ENCODE measurements around the gene DOCK1. TPM values are rescaled to one million over a fixed set of nuclear protein-coding genes. Genes with fewer than 3 reads are reported as not detected.

DOCK1 gene
- total and polyA plus RNA-seq, 2 donors from 2014 or later, result 15.8 to 81.7 TPM

- Histone ChIP-seq H3K4me1 (ENCODE audit: control insufficient read depth in 2 of 3, insufficient read depth in 2 of 3, low read depth in 1 of 3, low read length in 3 of 3) (no peaks in the 10 kb centered on the region), H3K36me3 (ENCODE audit: control insufficient read depth in 2 of 3, insufficient read depth in 3 of 3, low read length in 3 of 3) (peaks cover 0 to 9% (median 7%) of the 10 kb centered on the region in 3 donors), H3K4me3 (ENCODE audit: low read length in 3 of 3) (no peak overlapping the region), H3K27ac (ENCODE audit: low read depth in 2 of 2, low read length in 2 of 2) (no peak overlapping the region), H3K9ac (ENCODE audit: low read length in 3 of 3) (no peak overlapping the region), H3K27me3 (ENCODE audit: control insufficient read depth, insufficient read depth, low read length) (no peaks in the 10 kb centered on the region), H3K9me3 (ENCODE audit: control insufficient read depth in 2 of 3, insufficient read depth in 1 of 3, low read length in 3 of 3) (no peaks in the 10 kb centered on the region)
- intact Hi-C loops (cut with DNase I), result no loop called here
- no peak for TF ChIP-seq CTCF (IDR thresholded peaks at IDR 0.05; ENCODE audit: borderline replicate concordance, extremely low read depth, insufficient read depth)
- DNase-seq (no peak), FAIRE-seq (no peak)
Observed at GRCh38 chr10:127374074-127374680, 468.9 kb downstream of the DOCK1 start.

GRCh38 chr10:127374901-127375300, 469.7 kb downstream of the DOCK1 start:
- Histone ChIP-seq H3K4me1 (ENCODE audit: control insufficient read depth in 2 of 3, insufficient read depth in 2 of 3, low read depth in 1 of 3, low read length in 3 of 3) (no peaks in the 10 kb centered on the region), H3K4me3 (ENCODE audit: low read length in 3 of 3) (no peak overlapping the region), H3K9me3 (ENCODE audit: control insufficient read depth in 2 of 3, insufficient read depth in 1 of 3, low read length in 3 of 3) (no peaks in the 10 kb centered on the region), H3K36me3 (ENCODE audit: control insufficient read depth in 2 of 3, insufficient read depth in 3 of 3, low read length in 3 of 3) (peaks cover 0 to 9% (median 7%) of the 10 kb centered on the region in 3 donors), H3K27me3 (ENCODE audit: control insufficient read depth, insufficient read depth, low read length) (no peaks in the 10 kb centered on the region), H3K9ac (ENCODE audit: low read length in 3 of 3) (no peak overlapping the region), H3K27ac (ENCODE audit: low read depth in 2 of 2, low read length in 2 of 2) (no peak overlapping the region)
- intact Hi-C loops (cut with DNase I), result no loop called here
- TF ChIP-seq CTCF (IDR thresholded peaks at IDR 0.05; ENCODE audit: borderline replicate concordance, extremely low read depth, insufficient read depth), result no peak
- FAIRE-seq (no peak), DNase-seq (no peak)

GRCh38 chr10:127375461-127375860, 470.2 kb downstream of the DOCK1 start:
- Histone ChIP-seq H3K27me3 (ENCODE audit: control insufficient read depth, insufficient read depth, low read length) (no peaks in the 10 kb centered on the region), H3K27ac (ENCODE audit: low read depth in 2 of 2, low read length in 2 of 2) (no peak overlapping the region), H3K9ac (ENCODE audit: low read length in 3 of 3) (no peak overlapping the region), H3K4me3 (ENCODE audit: low read length in 3 of 3) (no peak overlapping the region), H3K4me1 (ENCODE audit: control insufficient read depth in 2 of 3, insufficient read depth in 2 of 3, low read depth in 1 of 3, low read length in 3 of 3) (no peaks in the 10 kb centered on the region), H3K9me3 (ENCODE audit: control insufficient read depth in 2 of 3, insufficient read depth in 1 of 3, low read length in 3 of 3) (no peaks in the 10 kb centered on the region), H3K36me3 (ENCODE audit: control insufficient read depth in 2 of 3, insufficient read depth in 3 of 3, low read length in 3 of 3) (peaks cover 0 to 9% (median 8%) of the 10 kb centered on the region in 3 donors)
- TF ChIP-seq CTCF (IDR thresholded peaks at IDR 0.05; ENCODE audit: borderline replicate concordance, extremely low read depth, insufficient read depth), result no peak
- intact Hi-C loops (cut with DNase I), result no loop called here
- FAIRE-seq, result no peak
- DNase-seq, result no peak

GRCh38 chr10:127376071-127376470, 470.8 kb downstream of the DOCK1 start:
- Histone ChIP-seq H3K36me3 (ENCODE audit: control insufficient read depth in 2 of 3, insufficient read depth in 3 of 3, low read length in 3 of 3) (peaks cover 0 to 9% (median 9%) of the 10 kb centered on the region in 3 donors), H3K27ac (ENCODE audit: low read depth in 2 of 2, low read length in 2 of 2) (no peak overlapping the region), H3K4me1 (ENCODE audit: control insufficient read depth in 2 of 3, insufficient read depth in 2 of 3, low read depth in 1 of 3, low read length in 3 of 3) (no peaks in the 10 kb centered on the region), H3K27me3 (ENCODE audit: control insufficient read depth, insufficient read depth, low read length) (no peaks in the 10 kb centered on the region), H3K9ac (ENCODE audit: low read length in 3 of 3) (no peak overlapping the region), H3K4me3 (ENCODE audit: low read length in 3 of 3) (no peak overlapping the region), H3K9me3 (ENCODE audit: control insufficient read depth in 2 of 3, insufficient read depth in 1 of 3, low read length in 3 of 3) (no peaks in the 10 kb centered on the region)
- FAIRE-seq (no peak), DNase-seq (no peak)
- intact Hi-C loops (cut with DNase I), result no loop called here
- TF ChIP-seq CTCF (IDR thresholded peaks at IDR 0.05; ENCODE audit: borderline replicate concordance, extremely low read depth, insufficient read depth), result no peak
